NB4 (cell line): ENCODE measurements around the gene GPS2.

Source experiments
- POLR2A ChIP-seq: IDR thresholded peaks from 2 replicates; pipeline ENCODE4 v1.6.1; 2011; ENCODE audit warnings: mild to moderate bottlenecking; ENCODE audit not compliant: insufficient read length; ENCODE audit errors: extremely low read depth
- TF ChIP-seq, protein P1 (sequence below): IDR thresholded peaks from one replicate; pipeline ENCODE4 v1.5.1; 2012; ENCODE audit warnings: low read depth, low read length
- TF ChIP-seq, protein P2 (sequence below): IDR thresholded peaks from 2 replicates; pipeline ENCODE4 v1.6.1; 2011; ENCODE audit warnings: low read depth, low read length

DNA sequence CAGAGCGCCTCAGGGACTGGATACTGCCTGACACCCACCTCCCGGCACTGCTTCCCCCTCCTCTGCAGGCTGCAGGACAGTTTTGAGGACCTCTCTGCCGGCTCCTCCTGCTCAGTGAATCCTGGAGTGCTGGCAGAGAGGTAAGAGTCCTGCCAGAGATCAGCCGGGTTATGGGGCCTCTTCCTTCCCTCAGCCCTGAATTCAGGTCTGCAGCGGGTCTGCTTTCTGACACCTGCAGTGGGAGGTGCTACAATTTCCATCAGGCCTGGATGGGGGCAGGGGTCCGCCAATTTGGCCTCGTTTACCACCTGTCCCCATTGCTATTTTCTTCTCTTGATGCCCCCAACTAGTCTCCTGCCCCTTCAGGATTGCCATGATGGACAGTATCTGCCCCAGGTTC lies 17.0 kb upstream of the GPS2 start:
- TF ChIP-seq, protein P1, sequence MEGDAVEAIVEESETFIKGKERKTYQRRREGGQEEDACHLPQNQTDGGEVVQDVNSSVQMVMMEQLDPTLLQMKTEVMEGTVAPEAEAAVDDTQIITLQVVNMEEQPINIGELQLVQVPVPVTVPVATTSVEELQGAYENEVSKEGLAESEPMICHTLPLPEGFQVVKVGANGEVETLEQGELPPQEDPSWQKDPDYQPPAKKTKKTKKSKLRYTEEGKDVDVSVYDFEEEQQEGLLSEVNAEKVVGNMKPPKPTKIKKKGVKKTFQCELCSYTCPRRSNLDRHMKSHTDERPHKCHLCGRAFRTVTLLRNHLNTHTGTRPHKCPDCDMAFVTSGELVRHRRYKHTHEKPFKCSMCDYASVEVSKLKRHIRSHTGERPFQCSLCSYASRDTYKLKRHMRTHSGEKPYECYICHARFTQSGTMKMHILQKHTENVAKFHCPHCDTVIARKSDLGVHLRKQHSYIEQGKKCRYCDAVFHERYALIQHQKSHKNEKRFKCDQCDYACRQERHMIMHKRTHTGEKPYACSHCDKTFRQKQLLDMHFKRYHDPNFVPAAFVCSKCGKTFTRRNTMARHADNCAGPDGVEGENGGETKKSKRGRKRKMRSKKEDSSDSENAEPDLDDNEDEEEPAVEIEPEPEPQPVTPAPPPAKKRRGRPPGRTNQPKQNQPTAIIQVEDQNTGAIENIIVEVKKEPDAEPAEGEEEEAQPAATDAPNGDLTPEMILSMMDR: no peak
- no peak for TF ChIP-seq POLR2A
- TF ChIP-seq, protein P2, sequence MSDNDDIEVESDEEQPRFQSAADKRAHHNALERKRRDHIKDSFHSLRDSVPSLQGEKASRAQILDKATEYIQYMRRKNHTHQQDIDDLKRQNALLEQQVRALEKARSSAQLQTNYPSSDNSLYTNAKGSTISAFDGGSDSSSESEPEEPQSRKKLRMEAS: no peak
